HUDEP-2 (cell line): ENCODE results near the gene TFF1.

Experiments
- DNase-seq, 76 experiments: peaks; one replicate each; lab custom pipeline; 2025; ENCODE audit not compliant: unreplicated experiment in 76 of 76; lab: John Stamatoyannopoulos, UW

TFF1 gene

DNA sequence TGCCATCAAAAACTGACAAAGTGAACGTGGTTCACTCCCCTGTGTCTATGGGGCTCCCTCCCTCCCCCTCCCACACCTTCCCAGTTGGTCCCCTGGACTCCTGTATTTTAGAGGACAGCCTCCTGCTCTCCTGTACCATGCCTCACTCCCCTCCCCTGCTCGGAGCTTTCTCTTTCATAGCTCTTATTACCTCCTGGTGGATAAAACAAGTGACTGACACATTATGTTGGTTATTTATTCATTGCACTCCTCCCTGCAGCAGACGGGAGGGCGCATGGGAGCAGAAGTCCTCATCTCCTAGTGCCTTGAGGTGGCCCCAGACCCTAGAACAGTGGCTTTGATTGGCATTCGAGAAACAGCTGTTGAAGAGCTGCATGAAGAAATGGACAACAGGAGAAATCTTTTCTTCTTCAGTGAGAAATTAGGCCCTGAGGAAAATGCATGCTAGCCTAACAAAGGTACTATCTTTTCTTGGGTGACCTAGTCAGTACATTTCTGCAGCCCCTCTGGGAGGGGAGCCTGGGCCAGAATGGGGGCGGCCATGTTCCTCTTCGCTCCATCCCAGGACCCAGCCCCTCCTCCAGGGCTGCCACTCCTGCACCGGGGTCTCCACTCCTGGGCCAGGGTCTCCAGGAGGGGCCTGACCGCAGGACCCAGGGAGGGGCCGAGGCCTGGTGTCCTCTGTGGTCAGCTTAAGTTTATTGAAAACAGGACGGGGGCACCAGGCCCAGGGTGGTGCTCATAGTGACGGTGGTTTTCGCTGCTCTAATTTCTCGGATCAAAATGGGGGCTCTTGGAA is 1.2 kb upstream of the TFF1 start:
- no peak for DNase-seq

DNA sequence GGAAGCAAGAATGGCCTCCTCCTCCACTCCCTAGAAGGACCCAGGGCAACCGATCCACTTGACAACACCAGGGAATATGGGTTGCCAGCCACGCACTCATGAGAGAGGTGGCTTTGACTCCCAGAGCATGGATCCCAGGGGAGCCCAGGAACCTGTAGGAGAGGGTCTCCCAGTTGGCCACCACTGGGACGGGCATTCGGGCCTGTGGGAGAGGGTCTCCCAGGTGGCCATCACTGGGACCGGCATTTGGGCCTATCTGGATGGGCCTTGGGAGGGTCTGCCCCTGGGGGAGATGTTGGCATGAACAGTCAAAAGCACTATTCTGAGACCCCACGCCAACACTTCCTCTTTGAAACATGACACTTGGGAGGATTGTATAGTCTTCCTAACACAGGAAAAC is 565 bp downstream of the TFF1 start:
- no peak for DNase-seq

DNA sequence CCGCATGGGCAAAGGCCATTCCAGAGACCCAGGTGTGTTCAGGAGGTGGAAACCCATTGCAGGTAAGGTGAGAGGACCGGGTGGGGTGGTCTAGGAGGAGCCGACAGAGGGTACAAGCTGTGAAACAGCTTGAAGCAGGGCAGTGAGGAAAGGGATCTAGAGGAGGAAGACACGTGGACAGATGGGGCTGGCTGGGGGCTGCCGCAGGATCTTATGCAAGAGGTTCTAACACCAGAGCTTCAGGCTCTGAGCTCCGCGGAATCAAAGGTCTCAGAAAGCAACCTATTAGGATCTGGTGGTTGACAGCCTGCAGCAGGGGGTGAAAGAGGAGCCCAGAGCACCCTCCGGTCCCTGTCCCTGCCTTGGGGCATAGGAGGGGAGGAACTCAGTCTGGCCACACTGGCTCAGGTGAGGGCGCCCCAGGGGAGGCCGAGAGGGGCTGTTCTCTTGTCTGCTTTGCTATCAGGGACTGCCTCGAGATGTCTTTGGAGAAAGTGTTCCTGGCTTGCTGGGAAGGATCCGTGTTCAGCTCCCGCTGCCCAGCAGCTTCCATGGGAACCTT is 1.9 kb downstream of the TFF1 start:
- no peak for DNase-seq

DNA sequence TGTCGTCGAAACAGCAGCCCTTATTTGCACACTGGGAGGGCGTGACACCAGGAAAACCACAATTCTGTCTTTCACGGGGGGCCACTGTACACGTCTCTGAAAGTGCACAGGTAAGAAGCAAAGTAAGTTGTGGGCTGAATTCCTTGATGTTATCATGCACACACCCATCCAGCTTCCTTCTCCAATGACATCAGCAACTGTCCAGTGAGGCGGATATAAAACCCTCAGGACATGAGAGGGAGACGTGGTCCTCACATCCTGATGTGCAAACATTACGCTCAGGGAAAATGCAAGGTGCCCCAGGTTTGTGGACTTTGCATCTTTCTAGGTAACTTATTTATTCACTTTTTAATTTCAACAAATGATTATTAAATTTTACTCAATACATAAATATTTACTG is 3.0 kb downstream of the TFF1 start:
- no peak for DNase-seq

DNA sequence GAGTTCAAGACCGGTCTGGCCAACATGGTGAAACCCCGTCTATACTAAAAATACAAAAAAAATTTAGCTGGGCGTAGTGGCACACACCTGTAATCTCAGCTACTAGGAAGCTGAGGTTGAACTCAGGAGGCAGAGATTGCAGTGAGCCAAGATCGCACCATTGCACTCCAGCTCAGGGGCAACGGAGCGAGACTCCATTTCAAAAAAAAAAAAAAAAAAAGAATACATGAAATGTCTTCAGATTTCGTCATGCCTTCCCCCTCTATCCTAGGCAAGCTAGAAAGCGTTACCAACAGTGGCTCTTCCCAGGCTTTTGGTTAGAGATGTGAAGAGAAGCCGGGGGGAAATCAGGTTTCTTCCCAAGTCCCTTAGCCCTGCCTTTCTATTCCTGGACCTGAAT is 3.6 kb downstream of the TFF1 start:
- no peak for DNase-seq

DNA sequence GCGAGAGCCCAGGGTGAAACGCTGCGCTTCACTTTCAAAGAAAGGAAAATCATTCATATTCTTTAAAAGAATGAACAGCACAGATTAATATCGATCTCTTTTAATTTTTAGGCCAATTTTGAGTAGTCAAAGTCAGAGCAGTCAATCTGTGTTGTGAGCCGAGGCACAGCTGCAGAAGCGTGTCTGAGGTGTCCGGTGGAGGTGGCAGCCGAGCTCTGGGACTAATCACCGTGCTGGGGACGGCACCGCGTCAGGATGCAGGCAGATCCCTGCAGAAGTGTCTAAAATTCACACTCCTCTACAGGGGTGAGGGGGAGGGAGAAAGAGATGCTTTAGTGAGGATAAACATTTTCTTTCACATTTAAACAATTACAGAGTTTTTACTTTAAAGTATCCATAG is 4.1 kb downstream of the TFF1 start:
- no peak for DNase-seq

DNA sequence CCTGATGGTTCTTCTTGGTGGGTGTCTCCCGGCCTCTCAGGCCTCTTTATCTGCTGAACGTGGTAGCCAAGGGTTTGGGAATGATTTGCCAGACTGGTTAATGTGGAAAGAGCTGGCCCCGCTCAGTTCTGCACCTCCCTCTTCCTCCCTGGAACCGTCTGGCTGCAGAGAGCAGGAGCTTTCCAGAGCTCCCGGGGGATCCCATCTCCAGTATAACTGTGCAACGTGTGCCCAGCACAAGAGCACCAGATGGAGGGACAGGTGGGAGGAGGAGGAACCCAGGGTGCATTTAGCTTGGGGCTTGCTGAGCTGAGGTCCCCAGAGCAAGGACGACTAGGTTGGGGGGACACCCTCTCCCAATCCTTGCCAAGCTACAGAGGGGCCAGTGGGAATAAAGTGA is 5.0 kb downstream of the TFF1 start:
- no peak for DNase-seq

DNA sequence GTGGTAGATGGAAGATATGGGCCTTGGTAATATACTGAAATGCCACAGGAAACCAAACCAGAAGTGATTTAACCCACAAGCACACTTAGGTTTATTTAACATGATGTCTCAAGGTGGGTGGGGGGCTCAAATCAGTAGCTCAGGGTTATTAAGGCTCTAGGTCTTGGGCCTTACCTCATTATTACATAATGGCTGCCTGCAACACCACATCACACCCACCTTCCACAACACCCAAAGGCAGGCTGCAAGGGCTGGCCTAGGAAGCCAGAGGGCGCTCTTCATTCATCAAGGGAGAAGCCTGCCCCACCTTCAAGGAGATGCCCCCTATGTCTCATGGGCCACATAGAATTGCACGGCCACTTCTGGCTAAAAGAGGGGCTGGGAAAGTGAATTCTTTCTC is 6.0 kb downstream of the TFF1 start:
- no peak for DNase-seq

DNA sequence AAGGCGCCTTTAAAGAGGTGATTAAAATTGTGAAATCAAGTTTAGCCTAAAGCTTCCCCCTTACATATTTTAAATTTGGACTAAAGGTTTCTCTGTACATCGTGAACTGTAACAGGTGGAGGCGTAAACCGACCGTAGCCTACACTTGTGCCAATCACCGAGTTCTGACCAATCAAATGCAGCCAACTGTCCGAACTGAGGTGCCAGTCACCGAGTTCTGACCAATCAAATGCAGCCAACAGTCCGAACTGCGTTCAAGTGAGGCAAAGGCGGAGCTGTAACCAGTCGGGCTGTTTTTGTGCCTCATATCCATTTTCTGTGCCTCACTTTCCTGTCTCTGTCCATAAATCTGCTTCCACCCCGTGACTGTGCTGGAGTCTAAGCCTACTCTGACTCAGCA is 7.4 kb downstream of the TFF1 start:
- DNase-seq = no peak

DNA sequence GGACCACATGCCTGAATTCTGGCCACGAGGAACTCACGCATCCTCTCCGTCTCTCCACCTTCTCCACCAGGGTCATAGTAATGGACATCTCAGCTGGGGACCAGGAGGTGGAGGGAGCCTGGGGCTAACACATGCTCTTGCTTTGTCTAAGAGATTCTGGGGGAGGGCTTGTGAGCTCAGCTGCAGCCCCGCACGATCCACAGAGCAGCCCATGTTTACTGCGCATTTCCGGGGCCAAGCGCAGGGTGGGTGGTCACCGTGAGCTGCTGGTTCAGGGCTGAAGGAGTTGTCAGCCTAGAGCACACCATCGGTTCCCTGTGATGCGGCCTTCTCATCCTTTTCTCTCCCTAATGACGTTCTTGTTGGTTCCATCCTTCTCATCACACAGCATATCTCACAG is 8.1 kb downstream of the TFF1 start:
- no peak for DNase-seq

DNA sequence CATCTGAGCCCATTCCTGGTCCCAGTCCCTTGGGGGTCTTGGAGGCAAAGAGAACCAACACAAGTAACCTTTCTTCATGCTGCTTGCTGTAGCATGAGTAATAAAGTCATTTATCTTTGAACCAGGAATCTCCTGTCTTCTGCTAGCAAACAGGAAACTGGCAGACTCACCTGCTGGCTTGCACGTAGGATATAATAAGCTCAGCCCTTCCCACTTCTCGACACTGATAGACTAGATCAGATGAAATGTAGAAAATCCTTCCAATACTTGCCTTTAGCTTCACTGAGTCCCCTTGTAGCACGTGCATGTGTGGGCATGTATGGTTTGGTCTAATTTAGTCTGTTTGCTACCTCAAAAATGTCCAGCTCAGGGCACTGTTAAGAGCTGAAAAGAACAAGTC is 9.0 kb downstream of the TFF1 start:
- DNase-seq = no peak

DNA sequence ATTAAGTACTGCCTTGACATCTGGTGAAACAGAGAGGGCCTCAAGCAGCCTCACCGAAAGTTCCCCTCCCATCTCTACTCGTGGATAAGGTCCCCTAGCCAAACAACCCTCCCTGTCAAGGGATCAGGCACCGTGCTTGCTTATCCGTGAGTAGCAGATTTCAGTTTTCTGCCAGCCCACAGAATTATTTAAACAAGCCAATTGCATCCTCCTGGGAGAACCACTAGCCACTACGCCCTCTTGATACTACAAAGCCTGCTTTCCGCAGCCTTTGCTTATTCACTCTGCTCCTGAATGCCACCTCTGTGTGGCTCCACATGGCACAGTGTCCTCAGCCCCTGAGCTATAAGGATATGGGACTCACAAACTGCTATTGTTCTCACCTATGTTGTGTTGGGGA is 9.7 kb downstream of the TFF1 start:
- no peak for DNase-seq

DNA sequence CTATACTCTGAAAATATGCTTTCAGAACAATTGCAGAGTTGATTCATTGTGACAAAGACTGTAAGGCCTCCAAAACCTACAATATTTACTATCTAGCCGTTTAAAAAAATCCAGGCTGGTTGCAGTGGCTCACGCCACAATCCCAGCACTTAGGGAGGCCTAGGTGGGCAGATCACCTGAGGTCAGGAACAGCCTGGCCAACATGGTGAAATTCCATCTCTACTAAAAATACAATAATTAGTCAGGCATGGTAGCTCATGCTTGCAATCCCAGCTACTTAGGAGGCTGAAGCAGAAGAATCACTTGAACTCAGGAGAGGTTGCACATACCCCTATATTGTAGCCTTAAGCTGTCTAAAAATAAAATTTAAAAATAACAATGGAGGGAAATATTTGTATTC is 10.3 kb downstream of the TFF1 start:
- DNase-seq = no peak

DNA sequence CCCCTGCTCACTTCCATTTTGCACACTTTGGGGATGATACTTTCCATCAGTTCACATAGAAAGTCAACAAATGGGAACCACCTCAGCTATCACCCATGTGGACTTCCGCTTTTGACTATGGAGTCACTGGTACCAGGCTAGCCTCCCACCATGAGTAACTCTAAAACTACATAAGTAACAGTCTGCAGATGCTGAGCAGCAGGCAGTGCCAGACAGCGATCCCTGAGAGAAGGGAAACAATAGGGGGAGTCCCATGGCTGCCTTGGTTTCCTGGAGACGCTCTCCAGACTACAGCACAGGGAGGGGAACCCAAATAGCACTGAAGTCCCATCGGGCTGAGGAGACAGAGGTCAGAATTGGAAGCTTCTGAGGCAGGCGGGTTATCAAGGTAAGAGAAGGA is 12.7 kb downstream of the TFF1 start:
- DNase-seq = no peak

DNA sequence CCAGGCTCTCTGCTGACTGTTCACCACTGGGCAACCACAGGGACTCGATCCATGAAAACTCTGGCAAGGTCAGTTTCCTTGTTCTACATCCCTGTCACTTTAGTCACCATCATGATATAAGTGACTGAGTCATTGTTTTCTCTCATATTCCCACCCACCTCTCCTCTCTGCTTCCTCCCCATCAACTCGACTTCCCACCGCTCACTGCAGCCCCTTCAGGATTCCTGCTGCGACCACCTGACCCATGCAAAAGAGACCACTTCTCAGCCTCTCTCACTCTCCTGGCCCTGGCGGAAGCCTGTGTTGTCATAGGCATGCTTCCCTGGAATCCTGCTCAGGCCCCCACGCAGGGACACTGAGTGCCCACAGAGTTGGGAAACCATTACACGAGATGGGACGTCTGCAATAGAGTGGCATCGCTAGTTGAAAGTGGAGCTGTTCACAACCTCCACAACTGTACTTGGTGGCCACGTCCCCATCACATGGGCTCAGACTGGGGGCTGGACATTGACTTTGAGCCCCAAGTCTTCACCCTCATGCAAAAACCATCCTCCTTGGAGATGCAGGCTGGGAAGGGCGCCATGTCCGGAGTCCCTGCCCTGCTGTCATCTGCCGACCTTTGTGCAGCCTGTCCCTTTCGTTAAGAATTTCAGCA is 13.8 kb downstream of the TFF1 start:
- DNase-seq = no peak

DNA sequence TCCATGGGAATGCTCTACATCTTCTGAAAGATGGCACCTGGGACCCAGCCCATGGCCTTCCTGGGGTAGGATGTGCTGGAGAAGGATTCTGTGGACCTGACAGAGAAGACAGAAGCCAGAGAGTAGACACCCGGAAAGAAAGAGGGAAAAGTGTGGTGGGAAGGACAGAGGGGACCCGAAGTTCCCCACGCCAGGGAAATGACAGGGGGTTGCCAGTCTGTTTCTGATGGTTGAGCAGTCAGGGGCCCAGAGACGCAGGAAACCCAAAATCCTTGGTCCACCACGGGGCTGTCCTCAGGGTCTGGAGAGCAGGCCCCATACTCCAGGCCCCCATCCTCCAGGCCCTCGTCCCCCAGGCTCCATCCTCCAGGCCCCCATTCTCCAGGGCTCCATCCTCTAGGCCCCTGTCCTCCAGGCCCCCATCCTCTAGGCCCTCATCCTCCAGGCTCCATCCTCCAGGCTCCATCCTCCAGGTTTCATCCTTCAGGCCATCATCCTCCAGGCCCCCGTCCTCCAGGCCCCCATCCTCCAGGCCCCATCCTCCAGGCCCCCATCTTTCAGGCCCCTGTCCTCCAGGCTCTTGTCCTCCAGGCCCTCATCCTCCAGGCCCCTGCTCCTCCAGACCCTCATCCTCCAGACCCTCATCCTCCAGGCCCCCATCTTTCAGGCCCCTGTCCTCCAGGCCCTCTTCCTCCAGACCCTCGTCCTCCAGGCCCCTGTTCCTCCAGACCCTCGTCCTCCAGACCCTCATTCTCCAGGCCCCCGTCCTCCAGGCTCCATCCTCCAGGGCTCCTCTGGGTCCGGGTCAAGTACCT is 14.5 kb downstream of the TFF1 start:
- no peak for DNase-seq

DNA sequence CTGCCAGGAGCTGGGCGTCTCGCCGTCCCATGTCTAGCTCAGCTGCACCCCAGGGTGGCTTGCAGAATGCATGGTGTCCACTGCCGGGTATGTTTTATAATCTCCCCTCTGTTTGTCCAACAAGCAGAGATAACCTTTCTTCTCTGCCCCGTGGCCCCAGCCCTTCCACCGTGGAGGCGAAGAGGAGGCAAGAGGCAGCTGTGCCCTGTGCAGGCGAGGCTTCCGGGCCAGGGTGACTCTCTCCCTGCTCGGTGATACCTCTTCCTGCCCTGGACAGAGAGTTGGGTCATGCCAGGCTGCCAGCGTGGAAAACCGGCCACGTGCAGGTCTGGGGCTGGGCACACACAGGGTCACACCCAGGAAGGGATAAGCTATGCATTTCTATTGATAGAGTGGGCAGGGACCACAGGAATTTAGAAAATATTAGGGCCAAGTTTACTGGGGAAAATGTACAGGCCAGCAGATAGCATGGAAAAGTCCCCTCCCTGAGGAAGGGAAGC is 15.4 kb downstream of the TFF1 start, which contains the start of gene TFF2:
Gene TFF2, minus strand, starts transcription at position 68 of the 500 bp plus-strand sequence. Its CDS starts 37 bp downstream, at position 31.
- DNase-seq = no peak

DNA sequence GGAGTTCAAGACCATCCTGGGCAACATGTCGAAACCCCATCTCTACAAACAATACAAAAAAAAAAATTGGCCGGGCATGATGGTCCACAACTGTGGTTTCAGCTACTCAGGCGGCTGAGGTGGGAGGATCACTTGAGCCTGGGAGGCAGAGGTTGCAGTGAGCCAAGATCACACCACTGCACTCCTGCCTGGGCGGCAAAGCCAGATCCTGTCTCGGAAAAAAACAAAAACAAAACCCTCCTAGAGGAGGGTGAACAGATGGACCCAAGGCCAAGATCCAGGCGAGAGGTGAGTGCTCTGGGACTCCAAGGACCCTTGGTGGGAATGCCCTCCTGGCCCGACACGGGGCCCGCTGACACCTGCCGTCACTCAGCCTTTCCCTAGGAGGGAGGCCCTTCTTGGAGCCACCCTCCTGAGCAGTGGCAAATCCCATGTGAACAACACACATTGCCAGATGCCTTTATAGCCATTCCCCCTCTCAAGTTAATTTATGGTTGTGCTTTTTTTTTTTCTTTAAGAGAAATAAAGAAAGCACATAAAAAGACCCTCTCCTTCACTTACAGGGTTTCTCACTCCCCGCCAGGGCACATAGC is 15.9 kb downstream of the TFF1 start:
- DNase-seq = no peak

DNA sequence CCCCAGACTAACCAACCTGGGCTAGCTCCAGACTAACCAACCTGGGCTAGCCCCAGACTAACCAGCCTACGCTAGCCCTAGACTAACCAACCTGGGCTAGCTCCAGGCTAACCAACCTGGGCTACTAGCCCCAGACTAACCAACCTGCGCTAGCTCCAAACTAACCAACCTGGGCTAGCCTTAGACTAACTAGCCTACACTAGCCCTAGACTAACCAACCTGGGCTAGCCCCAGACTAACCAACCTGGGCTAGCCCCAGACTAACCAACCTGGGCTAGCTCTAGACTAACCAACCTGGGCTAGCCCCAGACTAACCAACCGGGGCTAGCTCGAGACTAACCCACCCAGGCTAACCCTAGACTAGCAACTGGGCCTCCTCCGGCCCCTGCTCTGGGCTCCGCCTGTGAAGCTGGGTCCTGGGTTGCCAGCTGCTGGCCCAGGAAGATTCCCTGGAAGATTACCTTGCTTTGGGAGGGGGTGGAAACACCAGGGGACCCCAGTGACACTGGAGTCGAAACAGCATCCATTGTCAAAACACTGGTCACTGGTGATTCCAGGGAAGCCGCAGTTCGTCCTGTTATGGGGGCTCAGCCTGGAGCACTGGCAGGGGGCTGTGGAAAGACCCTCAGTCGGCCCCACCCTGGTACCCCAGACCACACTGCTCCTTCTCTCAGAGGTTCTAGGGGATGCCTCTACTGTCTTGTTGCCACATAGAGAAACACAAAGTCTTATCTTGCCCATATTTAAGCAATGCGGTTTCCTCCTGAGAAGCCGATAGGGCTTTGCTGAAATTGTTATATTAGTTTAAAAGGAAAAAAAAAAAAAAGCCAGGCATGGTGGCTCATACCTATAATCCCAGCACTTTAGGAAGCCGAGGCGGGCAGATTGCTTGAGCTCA is 16.7 kb downstream of the TFF1 start:
- DNase-seq = no peak

DNA sequence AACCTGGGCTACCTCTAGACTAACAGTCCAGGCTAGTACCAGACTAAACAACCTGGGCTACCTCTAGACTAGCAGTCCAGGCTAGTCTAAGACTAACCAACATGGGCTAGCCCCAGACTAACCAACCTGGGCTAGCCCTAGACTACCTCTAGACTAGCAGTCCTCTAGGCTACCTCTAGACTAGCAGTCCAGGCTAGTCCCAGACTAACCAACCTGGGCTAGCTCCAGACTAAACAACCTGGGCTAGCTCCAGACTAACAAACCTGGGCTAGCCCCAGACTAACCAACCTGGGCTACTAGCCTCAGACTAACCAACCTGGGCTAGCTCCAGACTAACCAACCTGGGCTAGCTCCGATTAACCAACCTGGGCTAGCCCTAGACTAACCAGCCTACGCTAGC is 17.6 kb downstream of the TFF1 start:
- DNase-seq = no peak
